Middle frontal gyrus (tissue), 1 donor: ENCODE measurements around the gene JPH3.
"Not testable (repeated sequence)": the region's sequence is repeated elsewhere in the genome, so short reads cannot be mapped to it uniquely, and the experiment has no call there.

Experiments used
- DNase-seq: peaks from one replicate; pipeline ENCODE4 v3.0.0-alpha.2; 2015; ENCODE audit warnings: low spot score; ENCODE audit errors: extremely low spot score

Gene JPH3

GRCh38 chr16:87710887-87711286, 108.6 kb downstream of the JPH3 start:
- DNase-seq: no peak

DNA sequence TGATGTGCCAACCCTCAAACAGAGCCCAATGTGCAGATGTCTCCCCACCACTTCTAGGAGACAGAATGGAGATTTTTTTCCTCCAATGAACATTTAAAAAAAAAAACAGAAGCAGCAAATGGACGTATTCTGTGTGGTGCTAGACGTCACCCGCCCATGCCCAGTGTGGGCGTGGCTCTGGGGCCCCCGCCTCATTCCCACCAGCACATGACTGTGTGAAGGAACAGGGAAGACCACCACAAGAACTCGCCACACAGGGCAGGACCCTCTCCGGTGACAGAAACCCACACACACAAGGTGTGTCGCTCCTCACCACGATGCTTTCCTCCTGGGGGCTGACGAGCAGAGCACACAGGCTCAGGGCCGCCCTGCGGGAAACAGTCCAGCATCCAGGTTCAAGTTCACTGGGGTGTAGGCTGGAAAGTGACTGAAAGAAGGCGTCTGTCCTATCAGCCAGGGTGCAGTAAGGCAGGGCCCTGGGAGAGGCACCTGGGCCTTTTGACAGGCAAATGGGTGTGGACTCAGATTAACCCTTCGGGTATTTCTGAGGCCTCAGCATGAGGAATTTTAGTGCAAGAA, 110.0 kb downstream of the JPH3 start:
- no peak for DNase-seq

DNA sequence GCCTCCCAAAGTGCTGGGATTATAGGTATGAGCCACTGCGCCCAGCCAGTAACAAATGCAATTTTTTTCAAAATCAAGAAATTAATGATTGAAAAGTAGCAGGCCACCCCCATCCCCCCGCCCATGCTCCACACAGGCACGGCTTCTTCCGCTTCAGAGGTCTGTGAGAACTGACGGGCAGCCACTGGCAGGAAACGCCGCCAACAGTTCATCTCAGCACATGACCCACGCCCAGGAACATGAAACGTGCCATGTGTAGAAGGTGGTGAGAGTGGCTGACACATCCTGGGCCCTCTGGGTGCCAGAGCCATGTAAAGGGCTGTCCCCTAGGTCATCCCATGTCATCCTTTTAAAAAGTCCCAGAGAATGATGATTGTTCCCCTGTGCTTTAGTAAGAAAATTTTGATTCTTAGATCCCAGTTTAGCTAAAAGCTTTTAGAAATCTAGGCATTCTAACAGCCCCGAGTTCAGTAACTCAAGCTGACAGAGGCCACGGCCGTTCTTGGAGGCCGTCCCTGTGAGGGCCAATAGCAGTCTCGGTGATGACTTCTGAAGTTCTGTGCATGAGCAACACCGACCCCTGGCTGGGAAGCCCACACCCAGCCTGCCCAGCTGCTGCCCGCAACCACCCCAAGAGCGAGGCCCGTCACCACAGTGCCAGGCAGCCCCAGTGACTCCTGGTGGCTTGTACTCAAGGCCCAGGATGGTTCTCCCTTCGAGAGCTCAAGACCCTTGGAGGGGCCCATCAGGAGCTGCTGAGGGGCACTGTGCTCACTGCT, 111.3 kb downstream of the JPH3 start:
- no peak for DNase-seq

DNA sequence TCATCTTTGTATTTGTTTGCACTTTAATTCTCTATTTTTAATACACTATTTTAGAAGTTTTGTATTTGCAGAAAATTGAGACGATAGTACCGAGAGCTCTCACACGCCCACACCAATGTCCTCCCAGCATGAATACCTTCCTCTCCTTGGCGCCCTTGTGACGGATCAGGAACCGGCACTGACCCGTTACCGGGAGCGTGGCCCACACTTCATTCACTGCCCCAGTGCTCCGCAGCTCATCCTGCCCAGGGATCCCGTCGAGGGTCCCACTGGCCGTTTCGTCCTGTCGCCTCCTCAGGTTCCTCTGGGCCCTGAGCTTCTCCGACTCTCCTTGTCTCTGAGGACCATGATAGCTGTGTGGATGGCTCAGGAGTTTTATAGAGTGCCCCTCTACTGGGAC, 112.9 kb downstream of the JPH3 start:
- DNase-seq: no peak

DNA sequence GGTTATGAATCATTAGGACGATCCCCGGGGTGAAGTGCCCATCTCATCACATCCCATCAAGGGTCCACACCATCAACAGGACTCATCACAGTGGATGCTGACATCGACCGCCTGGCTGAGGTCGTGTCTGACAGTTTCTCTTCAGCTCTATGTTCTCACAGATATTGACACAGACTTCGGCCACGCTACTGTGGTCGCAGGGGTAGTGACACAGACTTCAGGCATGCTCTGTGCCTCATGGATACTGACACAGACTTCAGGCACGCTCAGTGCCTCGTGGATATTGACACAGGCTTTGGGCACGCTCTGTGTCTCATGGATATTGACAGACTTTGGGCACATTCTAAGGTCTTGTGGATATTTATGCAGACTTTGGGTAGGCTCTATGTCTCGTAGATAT, 113.3 kb downstream of the JPH3 start:
- DNase-seq: no peak

GRCh38 chr16:87718831-87719230, 116.5 kb downstream of the JPH3 start:
- DNase-seq: not testable (repeated sequence)

- no peak for DNase-seq
Measured at GRCh38 chr16:87720446-87720845, 118.1 kb downstream of the JPH3 start.

GRCh38 chr16:87721622-87722585, 119.6 kb downstream of the JPH3 start:
- no peak for DNase-seq

DNA sequence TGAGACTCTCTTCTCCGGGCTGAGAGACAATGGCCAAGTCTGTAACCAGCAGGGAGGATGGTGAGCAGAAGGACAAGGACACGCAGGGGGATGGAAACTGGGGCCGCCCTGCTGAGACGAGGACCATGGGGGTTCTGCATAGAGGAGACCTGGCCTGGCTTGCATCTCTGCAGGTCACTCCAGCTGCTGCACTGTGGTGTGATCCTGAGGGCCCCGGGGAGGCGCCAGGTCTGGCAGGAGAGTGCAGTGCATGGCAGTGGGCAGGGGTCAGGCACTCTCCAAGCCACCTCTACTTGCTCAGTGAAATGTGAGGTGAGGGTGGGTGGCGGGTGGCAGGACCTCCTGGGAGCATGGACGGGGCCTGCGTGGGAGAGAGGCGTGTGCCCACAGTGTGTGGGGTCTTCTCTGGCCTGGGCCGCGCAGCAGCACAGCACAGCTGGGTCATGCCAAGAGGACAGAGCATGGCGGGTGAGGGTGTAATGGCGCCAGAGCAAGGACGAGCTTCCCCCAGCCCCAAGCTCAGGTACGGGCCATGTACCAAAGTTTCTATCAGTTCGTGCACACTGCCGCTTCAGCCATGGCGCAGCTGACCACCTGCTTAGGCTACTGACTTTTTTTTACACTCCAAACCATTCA, 120.4 kb downstream of the JPH3 start:
- no peak for DNase-seq

DNA sequence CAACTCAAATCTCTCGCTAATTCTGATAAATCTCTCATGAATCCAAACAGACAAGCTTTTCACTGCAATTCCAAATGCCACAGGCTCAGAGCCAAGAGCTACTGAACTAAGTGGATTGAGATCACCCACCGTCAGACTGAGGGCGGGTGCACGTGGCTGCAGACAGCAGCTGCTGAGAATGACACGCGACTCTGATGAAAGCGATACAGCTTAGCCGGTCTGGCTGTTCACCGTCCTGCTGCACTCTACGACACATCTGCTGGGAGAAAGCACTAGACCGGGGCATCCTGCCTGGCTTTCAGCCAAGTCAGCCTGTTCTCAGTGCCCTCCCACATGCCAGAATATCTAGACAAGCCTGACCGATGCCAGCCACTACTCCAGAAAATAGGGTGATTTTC, 120.9 kb downstream of the JPH3 start:
- DNase-seq: peak; percentile 88

DNA sequence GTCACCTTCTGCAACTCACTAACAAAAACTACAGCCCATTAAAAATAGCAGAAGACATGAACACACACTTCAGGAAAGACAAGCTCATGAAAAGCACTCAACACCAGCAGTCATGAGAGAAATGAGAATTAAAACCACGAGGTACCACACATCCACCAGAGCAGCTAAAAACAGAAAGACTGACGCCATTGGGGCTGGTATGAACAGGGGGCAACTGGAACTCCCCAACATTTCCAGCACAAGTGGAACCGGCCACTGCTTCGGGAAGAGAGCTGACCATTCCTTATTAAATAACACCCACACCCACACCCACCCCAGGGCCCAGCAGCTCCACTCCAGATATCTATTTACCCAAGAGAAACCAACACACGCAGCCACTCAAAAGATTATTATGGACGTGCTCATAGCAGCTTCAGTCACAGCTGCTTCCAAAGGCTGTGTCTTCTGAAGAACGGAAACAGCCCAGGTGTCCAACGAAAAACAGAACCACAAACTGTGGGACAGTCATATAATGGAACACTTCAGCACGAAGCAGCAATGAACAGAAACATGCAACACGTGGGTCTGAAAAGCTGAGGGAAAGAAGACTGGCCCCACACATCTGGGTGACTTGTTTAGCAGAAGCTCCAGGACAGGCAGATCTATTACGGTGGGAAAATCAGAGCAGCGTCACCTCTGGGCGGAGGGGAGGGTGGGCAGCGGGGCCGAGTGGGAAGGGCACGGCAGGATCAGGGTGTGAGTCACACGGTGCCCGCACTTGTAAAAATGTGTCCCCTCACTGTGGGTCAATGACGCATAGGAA, 122.4 kb downstream of the JPH3 start:
- DNase-seq: no peak

GRCh38 chr16:87725596-87726235, 123.4 kb downstream of the JPH3 start:
- no peak for DNase-seq

DNA sequence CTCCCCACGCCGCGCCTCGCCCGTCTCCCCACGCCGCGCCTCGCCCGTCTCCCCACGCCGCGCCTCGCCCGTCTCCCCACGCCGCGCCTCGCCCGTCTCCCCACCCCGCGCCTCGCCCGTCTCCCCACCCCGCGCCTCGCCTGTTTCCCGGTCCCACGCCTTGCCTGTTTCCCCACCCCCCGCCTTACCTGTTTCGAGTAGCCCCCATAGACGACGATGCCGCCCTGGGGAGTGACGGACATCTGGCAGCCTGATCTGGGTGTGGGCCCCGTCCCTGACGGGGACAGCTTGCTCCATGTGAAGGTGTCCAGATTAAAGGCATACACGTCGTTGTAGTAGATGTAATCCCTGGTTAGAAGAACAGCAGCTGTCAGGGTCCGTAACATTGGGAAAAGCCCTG, 124.3 kb downstream of the JPH3 start:
- DNase-seq: not testable (repeated sequence)

- DNase-seq: no peak
Measured at GRCh38 chr16:87727346-87727745, 125.0 kb downstream of the JPH3 start.

DNA sequence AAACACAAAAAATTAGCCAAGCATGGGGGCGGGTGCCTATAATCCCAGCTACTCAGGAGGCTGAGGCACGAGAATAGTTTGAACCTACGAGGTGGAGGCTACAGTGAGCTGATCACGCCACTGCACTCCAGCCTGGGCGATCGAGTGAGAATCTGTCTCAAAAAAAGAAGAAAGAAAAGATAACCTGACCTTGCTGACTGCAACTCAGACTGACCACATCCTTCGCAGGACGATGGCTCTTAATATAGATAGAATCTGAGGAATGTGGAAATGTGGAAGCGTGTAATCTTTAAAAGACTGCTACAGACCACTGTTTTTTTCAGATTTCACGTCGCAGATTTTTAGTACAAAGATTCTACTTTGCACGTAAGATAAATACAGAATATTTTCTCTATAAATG, 125.7 kb downstream of the JPH3 start:
- no peak for DNase-seq

DNA sequence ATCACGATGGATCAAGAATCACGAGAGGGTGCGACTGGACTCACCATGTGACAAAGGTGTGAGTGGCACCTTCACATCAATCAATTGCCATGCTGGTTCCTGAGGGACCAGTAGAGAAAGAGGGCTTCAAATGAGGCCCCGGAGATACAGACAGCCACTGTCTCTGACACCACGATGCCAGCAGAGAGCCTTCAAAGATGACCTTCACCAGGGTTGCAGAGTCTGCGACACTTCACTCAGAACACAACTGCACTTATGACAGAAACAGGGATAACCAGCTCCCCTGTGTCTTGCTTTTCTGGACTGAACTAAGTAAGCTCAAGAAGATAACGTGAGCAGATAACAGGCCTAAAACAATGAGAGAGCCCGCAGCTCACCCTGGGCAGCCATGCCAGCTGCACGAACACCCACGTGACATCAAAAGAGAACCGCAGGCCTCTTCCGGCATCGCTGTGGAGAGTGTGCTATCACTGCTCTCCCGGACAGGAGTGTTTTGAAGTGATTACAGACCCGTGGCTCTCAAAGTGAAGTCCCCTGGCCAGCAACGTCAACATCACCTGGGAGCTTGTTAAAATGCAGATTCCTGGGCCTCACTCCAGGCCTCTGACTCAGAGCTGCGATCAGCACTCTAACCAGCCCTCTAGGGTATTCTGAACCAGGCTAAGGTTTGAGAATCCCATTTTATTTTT, 127.1 kb downstream of the JPH3 start:
- no peak for DNase-seq

DNA sequence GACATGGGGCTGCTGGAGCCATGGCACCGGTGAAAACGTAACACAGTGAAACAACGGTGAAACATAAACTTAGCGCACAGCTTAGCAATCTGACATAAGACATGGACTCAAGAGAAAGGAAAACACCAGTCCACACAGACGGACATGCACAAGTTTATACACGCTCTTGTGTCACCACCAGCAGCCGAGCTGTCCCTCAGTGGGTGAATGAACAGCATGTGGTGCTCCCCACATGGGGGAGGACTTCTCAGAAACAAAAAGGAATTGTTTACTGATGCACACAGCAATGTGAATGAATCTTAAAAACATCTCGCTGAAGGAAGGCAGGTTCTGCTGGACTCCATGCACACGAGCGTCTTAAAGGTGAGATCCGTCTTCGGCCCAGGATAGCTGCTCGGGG, 129.3 kb downstream of the JPH3 start:
- DNase-seq: no peak

- DNase-seq: no peak
Measured at GRCh38 chr16:87733190-87733589, 130.9 kb downstream of the JPH3 start.

DNA sequence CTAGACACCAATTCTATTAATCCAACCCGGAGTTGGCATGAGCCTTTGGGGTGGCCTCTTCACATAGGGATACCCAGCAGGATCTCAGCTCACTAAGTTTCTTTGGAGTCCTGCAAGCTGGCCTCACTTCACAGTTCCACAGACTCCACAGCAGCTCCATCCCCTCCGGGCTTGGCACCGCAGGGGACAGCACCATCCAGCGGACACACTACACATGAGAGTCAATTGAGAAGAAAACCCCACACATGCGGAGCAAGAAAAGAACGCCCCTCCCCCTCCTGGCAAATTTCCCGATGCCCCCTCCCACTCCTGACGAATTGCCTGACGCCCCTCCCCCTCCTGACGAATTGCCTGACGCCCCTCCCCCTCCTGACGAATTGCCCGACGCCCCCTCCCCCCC, 132.3 kb downstream of the JPH3 start:
- no peak for DNase-seq
